Motor neuron (in vitro differentiated cells): ENCODE data around the gene MIA. TPM values are rescaled to one million over a fixed set of nuclear protein-coding genes. Genes with fewer than 3 reads are reported as not detected.

ENCODE experiments used
- ATAC-seq, 8 experiments: fragments of 200-7000 bp; cut with Tn5 transposase; replicated peaks in 6 of 8; 2 replicates each; pipeline ENCODE4 v1.8.0; 2021; ENCODE audit warnings: mild to moderate bottlenecking in 8 of 8, moderate library complexity in 8 of 8
- H3K27ac ChIP-seq, 2 donors: fragments of 250-450 bp; sonication (Bioruptor Pico); 2 replicates each; pipeline ENCODE4 v1.9.0; 2021; ENCODE audit warnings: antibody characterized with exemption in 2 of 2, mild to moderate bottlenecking in 2 of 2, moderate library complexity in 1 of 2
- H3K4me1 ChIP-seq, 2 donors: fragments of 250-450 bp; sonication (Bioruptor Pico); replicated peaks in 1 of 2; 2 replicates each; pipeline ENCODE4 v1.6.1; 2021; ENCODE audit warnings: antibody characterized with exemption in 2 of 2, mild to moderate bottlenecking in 2 of 2, moderate library complexity in 1 of 2
- H3K4me3 ChIP-seq, 5 donors: fragments of 250-450 bp; sonication (Bioruptor Pico); 2 replicates each; pipeline ENCODE4 v1.9.0; 2021; ENCODE audit warnings: antibody characterized with exemption in 5 of 5, mild to moderate bottlenecking in 5 of 5, moderate library complexity in 4 of 5
- WGBS, 10 experiments: fragments of 450-650 bp; shearing (Covaris generic); methylation state at CpG; one replicate each; pipeline ENCODE4 v1.0.0; 2022; 5-methylcytosine and 5-hydroxymethylcytosine counted together
- in situ Hi-C, 9 experiments: fragments of 400-800 bp; cut with MboI; loops; one replicate each; pipeline ENCODE4 v1.15.0; 2021; ENCODE audit warnings: low sequenced_read_pairs in 9 of 9, low pct_unique_long_range_greater_than_20kb in 2 of 9; ENCODE audit not compliant: unreplicated experiment in 9 of 9
- total RNA-seq, 8 experiments: library from RNA; unstranded; fragments of 300-600 nt; gene quantifications; 2 replicates each; pipeline versions ENCODE4 v1.2.3 to v1.2.4, GENCODE V29; 2022

MIA gene
- total RNA-seq, 8 experiments from 2014 or later, result 0.90 to 5.0 (median 1.5) TPM; not detected in 4

DNA sequence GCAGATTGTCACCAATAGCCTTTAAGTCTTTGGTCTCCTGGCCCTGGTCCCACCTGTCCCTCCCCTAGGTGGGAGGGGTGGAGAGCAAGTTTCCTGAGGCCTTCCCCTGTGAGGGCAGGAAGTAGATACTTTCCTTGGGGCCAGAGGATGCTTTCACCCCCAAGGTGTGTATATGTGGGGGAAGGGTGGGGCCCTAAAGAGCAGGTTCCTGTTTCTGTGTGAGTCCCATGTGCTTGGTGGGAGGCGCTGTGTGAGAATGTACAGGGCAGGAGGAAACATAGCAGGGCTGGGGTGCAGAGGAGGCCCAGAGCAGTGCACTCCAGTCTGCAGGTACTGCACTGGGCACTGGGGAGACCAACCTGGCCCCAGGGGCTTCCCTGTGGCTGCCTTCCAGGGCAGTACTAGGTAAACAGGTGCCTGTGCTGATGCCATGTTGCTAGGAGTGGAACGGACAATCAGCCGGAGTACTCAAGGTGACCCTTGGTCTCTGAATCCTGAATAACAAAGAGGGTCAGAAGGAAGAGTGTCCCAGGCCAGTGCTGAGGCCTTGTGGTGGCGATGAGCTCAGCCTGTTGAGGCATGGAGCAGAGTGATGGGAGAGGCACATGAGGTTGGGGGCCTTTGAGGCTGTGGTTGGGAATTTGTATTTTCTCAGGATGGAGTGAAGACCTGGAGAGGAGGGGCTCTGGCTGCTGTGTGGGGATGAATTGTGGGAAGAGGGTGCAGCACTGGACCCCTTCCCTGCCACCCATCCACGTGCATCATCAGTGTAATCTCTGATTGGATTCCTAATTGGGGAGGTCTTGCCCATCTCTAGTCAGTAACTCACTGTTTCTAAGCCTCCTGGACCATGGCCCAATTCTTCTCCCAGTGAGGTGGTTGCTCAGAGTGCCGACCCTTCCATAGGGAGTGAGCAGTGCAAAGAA, 28.8 kb downstream of the MIA start:
- ATAC-seq, result no peak
- Histone ChIP-seq H3K27ac (no peak overlapping the region), H3K4me3 (no peak overlapping the region), H3K4me1 (peaks cover 66 to 69% of the 10 kb centered on the region in 2 donors)
- 74 to 100% (median 90%) methylated on average over 1 to 5 of the region's 6 CpGs; no CpG with 5 or more reads in 4 of the 10 experiments for WGBS, 10 experiments
- in situ Hi-C loops, result loop anchor here in 5 of 9 experiments (25.0 kb wide), 1 partner anchor 142 kb away; no protein-coding TSS in a partner anchor

DNA sequence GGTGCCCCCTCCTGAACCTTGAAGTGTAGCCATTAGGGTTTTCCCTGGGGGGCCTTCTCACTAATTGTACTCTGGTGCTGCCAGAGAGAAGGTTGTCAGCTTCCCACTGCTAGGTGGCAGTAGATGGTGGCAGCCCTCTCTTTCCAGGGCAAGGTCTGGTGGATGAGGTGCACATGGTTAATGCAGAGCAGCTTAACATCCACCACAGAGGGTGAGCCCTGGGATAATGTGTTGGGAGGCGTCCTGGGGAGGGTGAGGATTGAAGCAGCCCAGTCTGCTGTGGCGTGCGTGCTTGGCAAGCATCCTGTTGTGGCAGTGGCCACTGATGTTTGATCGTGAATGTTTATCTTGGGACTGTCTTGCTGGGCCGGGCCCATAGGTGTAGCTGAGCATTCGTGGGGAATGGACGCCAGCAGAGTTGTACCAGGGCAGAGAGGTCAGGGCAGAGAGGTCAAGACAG, 29.5 kb downstream of the MIA start:
- Histone ChIP-seq H3K4me1 (peaks cover 66 to 69% of the 10 kb centered on the region in 2 donors), H3K27ac (no peak overlapping the region), H3K4me3 (no peak overlapping the region)
- 67 to 100% (median 93%) methylated on average over 1 to 7 of the region's 7 CpGs; no CpG with 5 or more reads in 4 of the 10 experiments for WGBS, 10 experiments
- no peak for ATAC-seq
- in situ Hi-C loops, result loop anchor here in 5 of 9 experiments (25.0 kb wide), 1 partner anchor 143 kb away; no protein-coding TSS in a partner anchor

DNA sequence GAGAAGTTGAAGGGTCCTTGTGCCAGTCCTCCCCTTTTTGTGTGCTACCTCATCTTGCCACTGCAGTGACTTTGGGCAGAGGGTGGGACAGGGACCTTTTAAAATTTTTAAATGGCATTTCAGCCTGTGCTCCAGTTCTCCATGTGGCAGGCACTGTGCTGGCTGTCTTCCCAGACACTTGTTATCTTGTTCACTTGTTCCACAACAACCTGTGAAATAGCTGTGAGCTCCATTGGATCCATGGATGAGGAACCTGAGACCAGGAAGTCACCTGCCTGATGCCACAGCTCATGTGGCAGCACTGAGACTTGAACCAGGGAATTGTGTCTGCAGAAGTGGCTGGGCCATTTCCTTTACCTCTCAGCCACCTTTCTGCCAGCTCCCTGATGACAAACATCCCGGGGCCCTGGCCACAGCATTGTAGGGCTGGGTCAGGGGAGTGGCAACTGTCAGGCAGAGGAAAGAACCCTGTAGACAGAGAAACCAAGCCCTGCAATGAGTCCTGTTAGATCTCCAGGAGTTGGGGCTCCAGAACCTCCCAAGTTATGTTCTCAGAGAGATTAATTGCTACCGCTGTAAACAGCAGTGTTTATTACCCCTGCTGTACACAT, 30.0 kb downstream of the MIA start:
- H3K4me3 ChIP-seq, result no peak overlapping the region
- in situ Hi-C loops, result loop anchor here in 5 of 9 experiments (25.0 kb wide), 1 partner anchor 143 kb away; no protein-coding TSS in a partner anchor
- whole genome bisulfite sequencing, 10 experiments, result 87 to 100% (median 100%) methylated on average over 1 to 2 of the region's 2 CpGs; no CpG with 5 or more reads in 6 of the 10 experiments
- H3K4me1 ChIP-seq, result peaks cover 62 to 66% of the 10 kb centered on the region in 2 donors
- no peak overlapping the region for H3K27ac ChIP-seq
- ATAC-seq, result no peak

DNA sequence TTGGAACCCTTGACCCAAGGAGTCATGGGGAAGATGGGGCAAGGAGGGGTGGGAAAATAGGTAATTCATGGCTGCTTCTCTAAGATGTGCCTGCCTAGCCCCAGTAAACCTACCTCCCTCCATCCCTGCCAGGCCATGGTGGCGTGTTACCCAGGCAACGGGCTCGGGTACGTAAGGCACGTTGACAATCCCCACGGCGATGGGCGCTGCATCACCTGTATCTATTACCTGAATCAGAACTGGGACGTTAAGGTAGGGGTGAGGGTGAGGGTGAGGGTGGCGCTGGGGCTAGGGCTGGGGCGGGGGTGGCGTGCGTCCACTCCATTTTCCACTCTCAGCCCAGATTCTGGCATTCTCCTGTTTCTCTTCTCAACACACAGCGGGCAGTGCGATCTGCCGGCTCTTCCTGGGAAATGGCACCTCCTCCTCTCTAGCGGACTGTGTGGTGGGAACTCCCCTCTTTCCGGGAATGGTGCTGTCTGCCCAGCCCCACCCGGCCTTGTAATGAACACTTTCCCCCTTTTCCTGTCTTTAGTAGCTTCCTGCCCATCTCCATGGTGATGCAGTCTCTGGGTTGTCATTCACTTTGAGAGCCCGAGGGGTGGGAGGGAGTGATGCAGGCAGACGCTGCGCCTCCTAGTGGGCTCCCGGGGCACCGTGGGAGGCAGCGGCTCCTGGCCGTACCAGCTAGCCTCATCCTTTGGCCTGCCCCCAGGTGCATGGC, 31.3 kb downstream of the MIA start:
- H3K4me3 ChIP-seq, result peak overlapping the region; percentile 7 to 17 (median 15)
- H3K27ac ChIP-seq, result peak overlapping the region; percentile 56 to 63
- ATAC-seq, result peak; percentile 58 to 84 (median 80)
- WGBS, 10 experiments, result 16 to 70% methylated on average over 2 to 10 of the region's 26 CpGs; no CpG with 5 or more reads in 8 of the 10 experiments
- H3K4me1 ChIP-seq, result peaks cover 54 to 56% of the 10 kb centered on the region in 2 donors
- in situ Hi-C loops, result loop anchor here in 5 of 9 experiments (25.0 kb wide), 1 partner anchor 144 kb away; no protein-coding TSS in a partner anchor

DNA sequence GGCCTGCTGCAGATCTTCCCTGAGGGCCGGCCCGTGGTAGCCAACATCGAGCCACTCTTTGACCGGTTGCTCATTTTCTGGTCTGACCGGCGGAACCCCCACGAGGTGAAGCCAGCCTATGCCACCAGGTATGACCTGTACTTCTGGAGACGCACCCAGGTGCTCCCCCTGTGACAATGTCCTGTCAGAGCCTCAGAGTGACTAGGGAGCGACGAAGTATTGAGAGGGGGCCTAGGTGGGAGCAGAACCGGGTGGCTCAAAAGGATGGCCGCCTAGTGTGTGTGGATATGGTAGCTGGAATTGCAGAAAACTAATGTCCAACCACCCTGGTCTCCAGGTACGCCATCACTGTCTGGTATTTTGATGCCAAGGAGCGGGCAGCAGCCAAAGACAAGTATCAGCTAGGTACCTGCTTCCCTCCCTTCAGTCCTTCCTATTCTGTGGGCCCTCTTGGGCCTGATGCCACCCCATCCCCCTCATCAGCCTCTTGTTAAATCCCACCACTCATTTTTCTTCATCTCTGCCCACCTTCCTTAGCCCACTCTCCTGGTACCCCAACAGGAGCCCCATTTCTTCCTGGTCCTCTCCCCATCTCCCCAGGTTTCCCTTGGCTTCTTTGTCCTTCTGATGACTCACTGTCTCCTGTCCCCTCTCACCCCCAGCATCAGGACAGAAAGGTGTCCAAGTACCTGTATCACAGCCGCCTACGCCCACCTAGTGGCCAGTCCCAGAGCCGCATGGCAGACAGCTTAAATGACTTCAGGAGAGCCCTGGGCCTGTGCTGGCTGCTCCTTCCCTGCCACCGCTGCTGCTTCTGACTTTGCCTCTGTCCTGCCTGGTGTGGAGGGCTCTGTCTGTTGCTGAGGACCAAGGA, 32.1 kb downstream of the MIA start:
- in situ Hi-C loops, result loop anchor here in 5 of 9 experiments (25.0 kb wide), 1 partner anchor 145 kb away; no protein-coding TSS in a partner anchor
- Histone ChIP-seq H3K27ac (peak overlapping the region in 1 of 2 donors; percentile 63), H3K4me3 (peak overlapping the region in 3 of 5 donors; percentile 5 to 10 (median 5)), H3K4me1 (peaks cover 52 to 56% of the 10 kb centered on the region in 2 donors)
- ATAC-seq, result no peak
- 20 to 100% (median 67%) methylated on average over 1 to 9 of the region's 18 CpGs; no CpG with 5 or more reads in 6 of the 10 experiments for WGBS, 10 experiments

DNA sequence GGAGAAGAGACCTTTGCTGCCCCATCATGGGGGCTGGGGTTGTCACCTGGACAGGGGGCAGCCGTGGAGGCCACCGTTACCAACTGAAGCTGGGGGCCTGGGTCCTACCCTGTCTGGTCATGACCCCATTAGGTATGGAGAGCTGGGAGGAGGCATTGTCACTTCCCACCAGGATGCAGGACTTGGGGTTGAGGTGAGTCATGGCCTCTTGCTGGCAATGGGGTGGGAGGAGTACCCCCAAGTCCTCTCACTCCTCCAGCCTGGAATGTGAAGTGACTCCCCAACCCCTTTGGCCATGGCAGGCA, 32.7 kb downstream of the MIA start:
- no peak overlapping the region for H3K27ac ChIP-seq
- WGBS, 10 experiments, result 40 to 83% methylated on average over 1 to 2 of the region's 2 CpGs; no CpG with 5 or more reads in 8 of the 10 experiments
- ATAC-seq, result no peak
- H3K4me1 ChIP-seq, result peaks cover 46 to 50% of the 10 kb centered on the region in 2 donors
- H3K4me3 ChIP-seq, result no peak overlapping the region
- in situ Hi-C loops, result loop anchor here in 5 of 9 experiments (25.0 kb wide), 1 partner anchor 146 kb away; no protein-coding TSS in a partner anchor

DNA sequence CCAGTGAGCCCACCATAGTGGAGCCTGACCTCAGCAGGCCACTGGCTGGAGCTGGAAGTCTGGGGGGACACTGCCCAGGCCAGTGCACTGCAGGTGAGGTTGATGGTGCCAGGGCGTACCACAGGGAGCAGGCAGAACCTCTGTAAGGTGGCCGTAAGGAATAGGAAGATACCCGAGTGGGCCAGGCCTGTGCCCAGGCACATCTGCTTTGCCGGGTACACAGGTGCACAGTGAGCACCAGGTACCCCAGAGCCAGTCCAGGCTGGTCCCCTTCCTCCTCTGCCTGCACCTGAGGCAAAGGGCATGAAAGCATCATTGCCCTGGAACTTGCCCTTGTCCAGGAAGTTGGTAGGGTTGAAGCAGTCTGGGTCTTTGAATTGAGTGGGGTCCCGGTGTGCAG, 33.2 kb downstream of the MIA start:
- no peak for ATAC-seq
- WGBS, 10 experiments, result 38 to 100% methylated on average over 1 to 2 of the region's 5 CpGs; no CpG with 5 or more reads in 8 of the 10 experiments
- no peak overlapping the region for H3K4me3 ChIP-seq
- peaks cover 41 to 44% of the 10 kb centered on the region in 2 donors for H3K4me1 ChIP-seq
- H3K27ac ChIP-seq, result no peak overlapping the region
- in situ Hi-C loops, result loop anchor here in 5 of 9 experiments (25.0 kb wide), 1 partner anchor 146 kb away; no protein-coding TSS in a partner anchor

DNA sequence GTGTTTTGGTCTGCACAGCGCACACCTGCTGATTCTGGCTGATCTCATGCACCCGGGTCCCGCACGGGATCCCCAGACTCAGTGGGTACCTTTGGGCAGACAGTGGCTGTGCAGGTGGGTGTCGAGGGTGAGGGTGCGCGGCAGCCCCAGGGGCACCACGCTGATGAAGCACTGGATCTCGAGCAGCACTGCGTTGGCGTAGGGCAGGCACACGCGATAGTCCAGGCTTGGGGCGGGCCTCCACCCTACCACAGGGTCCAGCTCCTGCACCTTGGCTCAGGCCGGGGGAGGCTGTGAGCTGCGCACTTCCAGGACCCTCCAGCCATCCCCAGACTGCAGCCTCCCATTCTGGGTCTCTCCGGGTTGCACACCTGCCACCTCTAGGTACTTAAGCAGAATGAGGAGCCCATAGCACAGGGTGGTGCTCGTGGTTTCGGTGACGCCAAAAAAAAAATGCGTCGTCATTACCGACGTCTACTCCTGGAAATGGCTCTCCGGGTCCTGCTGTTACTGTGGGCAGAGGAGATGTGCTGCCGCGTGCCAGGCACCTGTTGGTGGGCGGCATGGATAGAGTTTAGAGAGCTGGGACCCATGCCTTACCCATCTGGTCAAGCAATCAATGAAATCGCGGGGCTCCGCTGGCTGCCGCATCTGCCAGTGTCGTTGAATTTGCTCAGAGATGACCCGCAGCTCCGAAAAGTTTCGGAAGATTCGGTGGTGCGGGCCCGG, 34.2 kb downstream of the MIA start:
- H3K27ac ChIP-seq, result no peak overlapping the region
- H3K4me1 ChIP-seq, result peaks cover 31 to 34% of the 10 kb centered on the region in 2 donors
- in situ Hi-C loops, result loop anchor here in 5 of 9 experiments (25.0 kb wide), 1 partner anchor 147 kb away; no protein-coding TSS in a partner anchor
- no peak overlapping the region for H3K4me3 ChIP-seq
- no peak for ATAC-seq
- 89 to 96% (median 93%) methylated on average over 3 to 22 of the region's 39 CpGs; no CpG with 5 or more reads in 6 of the 10 experiments for WGBS, 10 experiments

DNA sequence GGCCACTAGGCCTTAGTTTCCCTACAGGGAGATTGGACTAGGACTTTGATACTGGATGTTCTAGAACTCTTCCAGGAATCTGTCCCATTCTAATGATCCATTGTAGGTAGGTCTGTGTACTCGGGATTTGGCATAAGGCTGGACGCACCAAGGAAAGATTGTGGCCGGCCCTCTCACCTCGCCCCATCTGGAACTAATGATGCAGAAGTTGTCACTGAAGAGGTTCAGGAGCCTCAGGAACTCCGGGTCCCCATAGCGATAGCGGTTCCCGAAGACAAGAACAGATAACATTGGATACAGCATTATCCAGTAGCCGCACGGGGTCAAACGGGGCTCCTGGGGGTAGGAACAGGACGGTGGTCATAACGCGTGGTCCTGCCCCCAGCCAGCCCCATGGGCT, 34.8 kb downstream of the MIA start:
- 40 to 100% (median 73%) methylated on average over 1 to 3 of the region's 14 CpGs; no CpG with 5 or more reads in 5 of the 10 experiments for WGBS, 10 experiments
- H3K4me1 ChIP-seq, result peaks cover 25 to 29% of the 10 kb centered on the region in 2 donors
- ATAC-seq, result no peak
- in situ Hi-C loops, result loop anchor here in 5 of 9 experiments (25.0 kb wide), 1 partner anchor 148 kb away; no protein-coding TSS in a partner anchor
- peak overlapping the region in 4 of 5 donors; percentile 39 to 45 (median 42) for H3K4me3 ChIP-seq
- H3K27ac ChIP-seq, result no peak overlapping the region

DNA sequence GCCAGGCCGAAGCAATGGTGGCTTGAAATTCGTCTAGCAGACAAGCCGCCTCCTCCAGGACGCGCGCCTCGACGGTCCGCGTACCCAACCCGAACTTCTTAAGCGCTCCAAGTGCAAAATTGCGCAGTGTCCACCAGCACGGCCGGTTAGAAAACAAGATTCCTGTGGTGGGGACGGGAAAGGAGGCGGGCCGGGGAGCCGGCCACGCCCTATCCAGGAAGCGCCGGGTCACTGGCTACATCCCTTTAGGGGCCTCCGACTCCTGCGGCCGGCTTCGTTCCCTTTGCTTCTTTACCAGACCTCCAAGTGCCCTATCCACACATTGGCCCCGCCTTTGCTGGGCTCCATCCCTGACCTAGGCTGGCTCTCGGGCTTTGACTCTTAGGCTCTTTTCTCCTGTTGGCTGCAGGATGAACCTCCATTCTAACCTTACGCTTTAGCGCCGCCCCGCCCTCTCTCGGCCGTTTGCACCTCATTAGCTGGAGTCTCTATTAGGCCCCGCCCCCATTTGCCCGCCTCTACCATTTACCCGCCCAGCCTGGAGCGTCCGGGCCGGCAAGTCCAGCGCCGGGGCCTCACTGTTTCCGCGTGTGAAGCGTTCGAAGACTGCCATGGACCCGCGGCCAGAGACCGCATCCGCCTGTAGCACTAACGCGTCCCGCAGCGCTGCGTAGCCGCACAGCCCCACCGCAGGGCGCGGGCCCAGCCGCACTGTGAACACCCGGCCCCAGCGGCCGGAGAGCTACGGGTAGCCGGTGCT, 35.5 kb downstream of the MIA start:
- WGBS, 10 experiments, result 0% methylated on average over 2 to 7 of the region's 65 CpGs; no CpG with 5 or more reads in 8 of the 10 experiments
- Histone ChIP-seq H3K4me1 (peaks cover 22 to 24% of the 10 kb centered on the region in 2 donors), H3K4me3 (peak overlapping the region; percentile 33 to 45 (median 41)), H3K27ac (peak overlapping the region in 1 of 2 donors; percentile 59)
- in situ Hi-C loops, result loop anchor here in 5 of 9 experiments (25.0 kb wide), 1 partner anchor 149 kb away; no protein-coding TSS in a partner anchor
- peak; percentile 57 to 79 (median 76) for ATAC-seq
